DMS 273 (cell line): ENCODE measurements around the gene ADAM12.

Experiments
- DNase-seq: peaks from one replicate; lab custom pipeline; 2025; ENCODE audit not compliant: unreplicated experiment; lab: John Stamatoyannopoulos, UW

Gene ADAM12

DNA sequence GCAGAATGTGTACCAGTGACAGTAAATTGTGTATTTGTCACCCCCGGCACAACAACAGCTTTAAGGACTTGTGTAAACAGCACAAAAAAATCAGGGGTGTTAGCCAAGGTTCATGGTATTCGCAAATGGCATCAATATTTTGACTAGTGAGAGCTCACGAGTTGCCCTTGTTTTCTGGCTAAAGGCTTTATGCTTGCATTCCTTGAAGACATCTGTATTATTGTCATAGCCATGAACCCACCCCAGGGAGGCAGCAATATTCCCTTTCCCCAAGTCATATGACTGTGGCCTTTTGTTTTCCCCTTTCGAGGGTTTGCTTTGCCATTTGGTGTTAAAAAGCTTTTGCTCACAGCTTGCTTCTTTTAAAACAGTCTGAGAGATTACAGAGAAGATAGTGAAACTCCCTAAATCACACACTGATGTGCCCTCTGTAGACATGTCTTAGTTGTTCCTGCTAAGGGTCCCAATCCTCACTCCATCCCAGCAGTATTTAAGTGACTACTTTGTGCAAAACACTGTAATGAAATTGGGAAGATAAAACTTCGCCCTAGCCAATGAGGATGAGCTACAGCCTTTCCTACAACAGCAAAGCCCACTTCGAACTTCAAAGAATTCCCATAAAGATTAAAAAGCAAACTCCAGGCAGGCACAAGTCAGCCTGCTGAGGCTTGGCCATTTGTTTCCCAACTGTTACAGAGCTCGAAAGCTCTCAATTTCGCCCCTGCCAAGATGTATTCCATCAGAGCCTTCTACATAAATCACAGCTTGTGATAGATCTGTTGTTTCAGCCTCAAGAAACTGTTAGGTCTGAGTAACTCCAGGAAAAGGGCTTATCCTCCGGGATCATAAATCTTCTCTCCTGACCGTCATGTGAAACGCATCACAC, 172.3 kb downstream of the ADAM12 start:
- DNase-seq = no peak

DNA sequence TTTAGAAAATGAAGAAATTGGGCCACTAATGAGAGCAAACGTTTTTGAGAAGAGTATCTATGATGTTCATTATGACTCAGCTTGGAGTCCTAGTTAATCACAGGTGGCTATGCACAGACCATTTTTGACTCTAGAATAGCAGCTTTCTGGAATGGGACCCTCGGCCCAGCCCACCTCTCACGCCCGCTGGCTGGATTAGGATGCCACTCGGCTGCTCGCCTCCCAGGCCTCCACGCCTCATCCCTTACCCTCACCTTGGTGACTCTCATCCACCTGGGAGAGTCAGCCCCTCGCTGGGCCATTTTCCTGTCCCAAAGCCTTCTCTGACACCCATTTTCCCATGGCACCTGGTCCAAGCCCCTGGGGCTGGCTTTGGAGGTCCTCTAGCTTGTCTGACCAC, 173.6 kb downstream of the ADAM12 start:
- DNase-seq = no peak

DNA sequence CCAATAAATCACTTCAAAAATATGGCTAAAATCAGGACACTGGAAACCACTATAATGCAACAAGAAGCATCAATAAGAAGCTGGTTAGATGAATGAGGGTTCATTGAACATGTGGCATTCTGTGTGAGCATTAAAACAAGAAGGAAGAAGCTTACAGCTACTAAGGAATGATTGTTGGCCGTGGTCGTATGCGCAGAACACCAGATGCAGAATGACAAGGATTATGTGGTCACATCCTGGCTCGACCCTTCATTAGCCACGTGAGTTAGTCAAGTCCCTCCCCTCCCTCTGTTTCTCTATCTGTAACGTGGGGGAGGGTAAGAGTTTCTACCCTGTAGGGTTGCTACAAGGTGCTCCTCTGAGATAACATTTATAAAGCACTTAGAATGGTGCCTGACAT, 174.3 kb downstream of the ADAM12 start:
- no peak for DNase-seq

DNA sequence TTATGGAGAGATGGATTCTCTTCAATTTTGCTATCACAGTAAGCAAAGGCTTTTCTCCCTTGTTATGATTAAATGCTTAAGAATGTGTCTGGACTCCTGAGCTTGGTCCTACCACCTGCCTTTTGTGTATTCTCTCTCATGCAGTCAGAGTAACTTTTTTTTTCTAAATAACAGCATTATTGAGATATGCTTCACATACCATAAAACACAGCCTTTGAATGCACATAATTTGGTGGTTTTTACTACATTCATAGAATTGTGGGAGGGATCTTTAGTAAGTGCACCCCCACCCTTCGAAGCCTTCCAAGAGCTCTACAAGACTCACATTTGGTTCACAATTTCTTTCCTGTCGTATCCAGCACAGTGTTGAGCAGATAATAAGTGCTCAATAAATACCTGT, 175.5 kb downstream of the ADAM12 start:
- DNase-seq = no peak

DNA sequence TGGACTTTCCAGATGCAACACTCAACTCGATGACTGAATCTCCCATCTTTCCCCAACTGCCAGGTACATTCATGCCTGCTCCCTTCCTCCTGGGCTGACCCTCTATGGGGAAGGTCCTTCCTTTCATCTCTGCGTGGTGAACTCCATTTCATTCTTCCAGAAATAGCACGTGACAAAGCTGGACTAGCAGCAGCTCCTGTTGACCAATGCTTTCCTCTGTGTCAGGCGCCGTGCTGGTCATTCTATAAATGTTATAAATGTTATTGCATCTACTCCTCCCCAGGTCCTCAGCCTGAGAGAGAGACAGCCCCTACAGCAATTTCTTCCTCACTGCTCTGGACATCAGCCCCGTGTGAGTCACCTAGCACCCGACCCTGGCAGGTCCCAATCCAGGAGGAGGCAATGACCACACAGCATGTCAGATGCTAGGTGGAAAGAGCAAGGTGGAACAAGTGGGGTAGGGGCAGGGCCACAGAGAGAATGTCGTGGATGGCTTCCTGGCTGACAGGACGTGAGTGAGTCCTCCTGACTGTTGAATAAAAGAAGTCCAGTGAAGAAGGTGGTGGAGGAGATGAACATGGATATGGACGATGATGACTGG, 178.1 kb downstream of the ADAM12 start:
- DNase-seq = no peak

DNA sequence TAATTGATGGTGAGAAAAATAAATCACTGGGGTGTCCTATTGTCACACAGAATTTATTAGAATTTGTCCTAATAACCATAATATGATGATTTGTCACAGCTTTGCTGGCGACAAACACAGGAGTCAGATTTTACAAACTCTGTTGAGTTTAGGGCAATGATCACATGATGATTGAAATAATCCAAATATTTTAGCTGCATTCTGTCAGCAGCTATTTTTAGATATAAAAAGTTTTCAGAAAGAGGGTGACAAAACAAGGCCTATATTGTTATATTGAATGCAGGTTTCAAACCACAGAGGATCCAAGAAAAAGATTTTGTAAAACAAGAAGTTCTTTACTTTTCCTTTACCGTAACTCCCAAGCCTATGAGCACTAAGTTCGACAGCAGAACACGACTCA, 178.8 kb downstream of the ADAM12 start:
- DNase-seq = no peak

DNA sequence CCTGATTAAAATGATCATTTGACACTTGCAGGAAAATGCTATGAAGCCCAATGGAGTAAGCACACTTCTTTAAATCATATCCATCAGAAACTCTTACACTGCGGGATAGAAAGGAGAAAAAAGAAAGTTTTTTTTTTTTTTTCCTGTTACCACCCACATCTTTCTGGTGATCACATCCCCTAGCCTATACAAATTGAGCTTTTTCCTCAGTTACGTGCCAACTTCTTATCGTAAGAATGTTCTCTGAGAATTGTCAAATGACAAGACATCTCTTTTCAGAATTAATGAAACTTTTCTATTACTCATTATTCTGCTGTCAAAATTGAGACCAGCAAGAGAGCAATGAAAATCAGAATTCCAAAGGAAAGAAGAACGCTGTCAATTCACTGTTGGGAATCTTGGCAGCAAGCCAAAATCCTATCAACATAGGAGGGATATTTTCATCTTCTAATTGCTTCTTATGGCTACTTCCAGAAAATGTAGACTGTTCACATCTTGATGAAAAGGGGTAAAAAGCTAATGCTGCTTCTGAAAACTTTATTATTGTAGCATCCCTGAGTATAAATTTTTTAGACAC, 179.5 kb downstream of the ADAM12 start:
- DNase-seq = peak; percentile 8

DNA sequence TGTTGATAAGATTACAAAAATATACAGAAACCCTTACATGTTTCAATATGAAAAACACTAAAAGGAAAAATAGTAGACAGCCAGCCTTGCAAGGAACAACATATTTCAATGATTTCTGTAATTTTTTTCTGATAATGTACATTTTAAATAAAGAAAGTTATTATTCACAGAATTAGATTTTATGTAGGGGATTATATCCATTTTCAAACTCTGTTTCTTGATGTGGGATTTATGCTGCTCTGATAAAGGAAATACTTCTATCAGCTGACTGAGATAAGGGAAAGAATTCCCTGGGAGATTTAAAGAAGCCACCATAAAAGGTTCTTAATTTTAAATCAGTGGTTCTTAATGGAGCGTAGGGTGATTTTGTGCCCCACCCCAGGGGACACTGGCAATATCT, 180.4 kb downstream of the ADAM12 start:
- no peak for DNase-seq

DNA sequence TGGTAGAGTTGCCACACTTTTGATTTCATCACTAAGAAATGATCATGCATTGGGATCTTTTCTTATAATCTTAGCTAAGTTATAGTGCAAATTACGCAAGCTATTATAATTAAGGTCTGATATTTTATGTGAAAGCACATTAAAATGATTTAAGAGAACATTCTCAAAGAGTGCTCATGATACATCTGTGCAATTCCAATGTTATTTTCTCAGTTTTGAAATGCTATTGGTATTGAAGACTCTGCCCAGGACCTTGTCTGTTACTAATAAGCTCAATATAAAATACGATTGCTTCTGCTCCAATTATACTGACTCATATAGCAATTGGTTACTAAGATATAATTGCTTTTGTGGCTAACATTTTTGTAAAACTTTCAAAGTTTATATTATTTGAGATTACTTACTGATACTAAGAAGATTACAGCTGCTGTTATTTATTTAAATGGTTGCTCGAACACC, 180.9 kb downstream of the ADAM12 start:
- DNase-seq = no peak

DNA sequence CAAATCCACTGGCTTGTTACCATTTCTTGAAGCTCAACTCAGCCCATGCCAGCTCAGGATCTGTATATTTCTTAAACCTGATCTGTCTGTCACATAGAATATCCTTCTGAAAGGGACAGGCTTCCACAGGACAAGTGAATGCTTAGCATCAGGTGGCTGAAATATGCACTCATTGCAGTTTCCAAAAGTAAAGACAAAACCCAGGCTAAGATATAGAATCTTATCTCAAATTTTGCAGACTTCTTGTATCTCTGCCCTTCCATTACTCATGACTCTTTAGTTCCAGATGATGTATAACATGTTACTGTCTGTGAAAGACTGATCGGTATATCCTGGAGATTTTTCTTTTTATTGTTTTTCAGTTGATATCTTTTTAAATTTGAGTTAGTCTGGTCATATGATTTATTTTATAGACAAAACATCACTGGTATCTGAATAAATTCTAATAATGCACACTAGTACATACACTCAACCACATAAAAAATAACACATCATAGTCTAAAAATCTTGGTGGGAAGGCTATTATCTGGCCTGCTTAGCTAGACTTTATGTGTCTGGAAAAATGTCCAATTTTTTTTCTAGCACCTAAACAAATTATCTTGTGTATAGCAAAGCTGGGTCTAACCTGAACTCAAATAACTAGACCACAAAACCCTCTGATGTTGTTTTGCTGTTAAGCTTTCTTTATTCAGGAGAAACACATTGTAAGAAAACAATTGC, 182.6 kb downstream of the ADAM12 start:
- DNase-seq = no peak

DNA sequence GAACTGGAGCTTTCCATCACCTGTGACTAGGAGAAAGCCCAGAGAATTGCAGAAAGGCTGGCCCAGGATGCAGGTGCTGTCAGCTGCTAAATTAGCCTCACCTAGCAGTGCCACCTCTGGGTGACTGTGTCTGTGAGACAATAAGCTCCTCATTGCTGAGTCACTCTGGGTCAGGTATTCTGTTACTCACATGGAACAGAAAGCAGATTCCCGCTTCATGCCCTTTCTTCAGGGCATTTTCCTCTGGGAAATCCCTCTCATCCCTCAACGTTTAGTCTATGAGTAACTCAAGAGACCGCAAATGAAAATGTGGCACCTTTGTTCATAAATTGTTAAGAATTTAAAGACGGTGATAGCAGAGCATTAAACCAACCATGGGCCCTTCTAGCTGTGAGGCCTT, 184.0 kb downstream of the ADAM12 start:
- DNase-seq = no peak

DNA sequence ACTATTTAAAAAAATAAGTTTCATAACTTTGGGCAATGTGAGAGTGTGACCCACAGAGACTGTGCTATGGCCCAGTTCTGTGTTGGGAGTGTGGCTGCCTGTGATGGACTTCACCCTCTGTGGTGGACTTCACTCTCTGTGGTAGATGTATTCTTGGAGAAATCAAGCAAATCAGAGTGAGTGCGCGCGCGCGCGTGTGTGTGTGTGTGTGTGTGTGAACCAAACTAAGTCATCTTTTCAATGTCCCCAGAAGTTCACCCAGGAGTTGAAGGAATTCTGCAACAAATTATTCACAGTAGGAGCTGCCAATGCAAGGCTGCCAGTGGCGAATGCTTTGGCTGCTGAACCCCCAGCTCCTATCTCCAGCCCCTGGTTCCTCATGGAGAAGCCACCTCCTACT, 184.5 kb downstream of the ADAM12 start:
- no peak for DNase-seq

DNA sequence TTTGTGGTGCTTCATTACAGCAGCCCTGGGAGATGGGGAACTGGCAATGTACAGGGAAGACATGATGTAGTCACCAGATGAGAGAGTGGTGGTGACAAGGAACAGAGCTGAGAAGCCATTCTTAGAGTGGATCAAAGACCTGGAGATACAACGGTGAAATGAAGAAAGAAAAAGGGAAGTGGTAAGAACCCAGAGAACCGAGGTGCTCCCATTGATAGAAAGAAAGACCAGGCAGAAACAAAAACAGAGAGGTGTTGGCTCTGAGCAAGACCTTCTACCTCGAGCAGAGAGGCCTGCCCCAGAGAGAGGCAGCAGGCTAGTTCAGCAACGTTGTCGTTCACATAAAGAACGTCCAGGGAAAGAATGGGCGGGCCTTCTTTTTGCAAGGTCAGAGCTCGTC, 186.7 kb downstream of the ADAM12 start:
- no peak for DNase-seq

DNA sequence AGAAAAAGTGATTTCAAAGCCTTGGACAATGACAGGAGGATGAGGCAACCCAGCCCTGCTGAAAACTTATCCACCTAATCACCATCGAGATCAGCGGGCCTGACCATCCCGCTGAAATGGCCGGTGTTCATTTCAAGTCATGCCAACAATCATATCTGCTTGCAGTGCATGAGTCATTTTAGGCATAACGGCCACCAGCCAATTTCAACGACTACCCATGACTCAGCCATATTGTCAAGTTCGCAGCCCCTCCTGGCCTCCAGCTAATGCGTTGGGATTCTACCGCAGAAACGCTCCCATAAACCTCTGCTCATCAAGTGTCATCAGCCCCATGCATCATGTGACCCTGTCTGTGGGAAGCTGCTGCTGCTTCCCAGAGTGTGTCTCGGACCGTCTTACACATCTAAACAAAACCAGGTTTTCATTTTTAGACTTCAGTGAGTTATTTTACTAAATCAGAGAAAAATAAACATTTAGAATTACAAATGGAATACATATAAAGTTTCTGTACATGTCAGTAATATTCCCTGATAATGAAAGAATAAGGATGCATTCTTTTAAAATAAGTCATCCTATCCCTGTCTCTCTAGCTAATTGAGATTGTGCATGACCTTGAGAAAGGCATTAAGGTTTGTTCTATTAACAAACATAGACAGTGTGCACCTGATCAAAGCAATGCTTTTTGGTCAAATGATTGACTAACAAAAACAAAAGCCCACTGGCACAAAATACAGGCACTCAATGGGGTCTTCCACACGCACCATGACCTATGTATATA, 188.9 kb downstream of the ADAM12 start:
- no peak for DNase-seq

DNA sequence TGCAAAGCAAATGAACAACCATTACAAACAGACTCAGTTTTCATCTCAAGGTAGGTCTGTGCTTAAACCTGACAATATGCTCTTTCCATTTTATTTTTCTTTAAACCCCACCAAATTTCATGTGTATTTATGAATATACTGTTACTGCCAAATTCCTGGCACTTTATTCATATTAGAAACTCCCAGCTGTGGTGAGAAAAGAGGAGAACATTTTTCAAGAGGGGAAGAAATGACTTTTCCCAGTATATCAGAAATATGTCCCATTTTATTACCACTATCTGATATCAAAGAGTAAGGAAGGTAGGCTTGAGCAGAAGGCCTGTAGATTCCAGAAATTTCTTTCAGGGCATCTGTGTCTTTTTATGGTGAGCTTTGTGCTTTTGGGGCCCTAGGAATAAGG, 189.6 kb downstream of the ADAM12 start:
- no peak for DNase-seq

DNA sequence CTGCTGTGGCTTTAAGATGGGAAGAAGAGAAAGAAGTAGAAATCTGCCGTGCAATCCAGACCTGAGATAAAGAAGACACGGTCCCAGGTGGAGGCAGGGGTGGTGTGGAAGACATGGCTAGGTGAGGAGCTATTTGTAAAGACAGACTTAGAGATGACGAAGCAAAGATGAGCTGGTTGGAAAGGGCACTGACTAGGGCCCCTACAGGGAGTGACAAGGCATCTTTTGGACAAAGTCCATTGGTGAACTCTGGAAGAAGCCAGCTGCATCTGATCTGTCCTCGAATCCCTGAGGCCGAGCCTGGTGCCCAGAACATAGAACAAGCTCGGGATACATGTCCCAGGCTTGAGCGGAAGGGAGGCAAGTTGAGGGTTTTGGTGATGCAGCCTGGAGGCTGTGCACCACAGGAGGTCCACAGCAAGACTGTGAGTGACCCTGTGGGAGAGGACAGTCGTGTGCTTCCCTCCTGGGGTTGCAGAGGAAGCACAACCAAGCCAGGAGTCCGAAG, 191.2 kb downstream of the ADAM12 start:
- no peak for DNase-seq

DNA sequence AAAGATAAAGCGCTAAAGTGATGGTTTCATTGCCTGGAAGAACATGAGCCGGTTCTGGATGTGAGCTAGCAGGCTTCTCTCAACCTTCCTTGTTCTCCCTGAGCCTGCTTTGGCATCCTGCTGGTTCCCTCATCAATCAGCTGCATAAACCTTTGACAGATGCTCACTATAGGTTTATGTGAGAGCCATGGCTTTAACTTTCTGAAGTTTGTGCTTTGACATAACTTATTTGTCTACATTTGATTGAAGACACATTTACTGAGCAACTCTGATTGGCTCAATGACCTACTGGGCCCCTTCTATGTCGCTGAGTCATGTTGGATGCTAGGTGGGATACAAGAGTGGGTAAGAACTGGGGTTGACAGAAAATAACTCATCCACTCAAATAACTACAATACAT, 192.0 kb downstream of the ADAM12 start:
- no peak for DNase-seq

DNA sequence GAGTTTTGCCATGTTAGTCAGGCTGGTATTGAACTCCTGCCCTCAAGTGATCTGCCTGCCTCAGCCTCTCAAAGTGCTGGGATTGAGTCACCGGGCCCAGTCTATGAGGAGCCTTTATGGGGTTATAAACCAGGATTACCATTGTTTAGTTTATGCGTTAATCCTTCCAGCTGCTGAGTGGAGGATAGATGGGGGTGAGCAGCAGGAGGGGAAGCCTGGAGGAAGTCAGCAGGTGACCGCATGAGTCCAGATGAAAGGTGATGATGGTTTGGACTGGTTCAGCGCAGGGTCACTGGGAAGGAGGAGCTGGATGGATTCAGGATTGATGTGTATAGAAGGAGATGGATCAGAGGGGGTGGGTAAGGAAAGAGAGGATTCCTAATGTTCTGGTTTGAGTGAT, 197.1 kb downstream of the ADAM12 start:
- no peak for DNase-seq

DNA sequence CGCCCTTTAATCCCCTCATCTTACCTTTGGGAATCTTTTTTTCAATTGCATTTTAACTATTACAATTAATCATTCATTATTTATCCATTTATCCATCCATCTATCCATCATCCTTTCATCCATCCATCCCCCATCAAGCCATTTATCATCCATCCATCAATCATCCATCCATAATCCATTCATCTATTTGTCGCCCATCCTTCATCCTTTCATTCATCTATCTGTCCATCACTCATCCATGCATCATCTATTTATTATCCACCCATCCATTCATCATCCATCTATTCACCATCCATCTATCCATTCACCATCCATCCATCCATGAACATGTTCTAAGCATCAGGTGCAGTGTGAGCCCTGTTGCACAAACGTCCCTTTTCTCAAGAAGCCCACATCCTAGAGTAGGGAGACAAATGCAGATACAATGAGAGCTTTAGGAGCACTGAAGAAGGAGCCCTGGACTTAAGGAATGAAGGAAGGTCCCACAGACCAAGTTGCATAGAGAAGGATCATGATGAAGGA, 199.5 kb downstream of the ADAM12 start:
- no peak for DNase-seq

DNA sequence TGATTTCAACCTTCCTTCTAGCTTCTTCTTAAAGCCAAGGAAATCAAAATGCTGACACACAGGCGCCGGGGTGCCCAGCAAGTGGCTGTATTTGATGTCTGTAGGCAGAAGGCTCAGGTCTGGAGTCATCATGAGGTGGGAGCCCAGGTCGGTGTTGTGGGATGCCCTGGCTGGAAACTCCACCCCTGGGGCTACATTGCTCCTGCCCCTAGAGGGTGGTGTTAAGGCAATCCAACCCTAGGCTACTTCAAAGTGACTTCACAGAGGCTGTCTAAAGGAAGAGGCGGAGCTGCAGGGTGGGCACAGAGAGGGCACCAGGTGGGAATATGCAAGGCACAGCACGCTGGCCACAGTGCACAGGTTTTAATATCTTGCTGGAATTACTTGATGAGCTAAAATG, 200.9 kb downstream of the ADAM12 start:
- DNase-seq = no peak
